IPS-NIHi11 (cell line): Measurements from ENCODE around the gene FAM13A.

Experiments
- DNase-seq: peaks from one replicate; pipeline ENCODE4 v3.0.0; 2012; ENCODE audit warnings: mixed read lengths, low spot score

The FAM13A gene

GRCh38 chr4:88810325-88810724 lies 246.7 kb downstream of the FAM13A start:
- DNase-seq: no peak

GRCh38 chr4:88809576-88810219 lies 247.3 kb downstream of the FAM13A start:
- no peak for DNase-seq

- DNase-seq: no peak
Observed at GRCh38 chr4:88809101-88809500, 247.9 kb downstream of the FAM13A start.

- DNase-seq: no peak
Observed at GRCh38 chr4:88807499-88807898, 249.5 kb downstream of the FAM13A start.

GRCh38 chr4:88804234-88804633 lies 252.8 kb downstream of the FAM13A start:
- DNase-seq: no peak

- DNase-seq: no peak
Observed at GRCh38 chr4:88803600-88804096, 253.3 kb downstream of the FAM13A start.

GRCh38 chr4:88802585-88803286 lies 254.2 kb downstream of the FAM13A start:
- no peak for DNase-seq

GRCh38 chr4:88802138-88802537 lies 254.8 kb downstream of the FAM13A start:
- no peak for DNase-seq

GRCh38 chr4:88799900-88800299 lies 257.1 kb downstream of the FAM13A start:
- no peak for DNase-seq

- DNase-seq: no peak
Observed at GRCh38 chr4:88797725-88798124, 259.3 kb downstream of the FAM13A start.

GRCh38 chr4:88796545-88796944 lies 260.4 kb downstream of the FAM13A start:
- DNase-seq: no peak

- no peak for DNase-seq
Observed at GRCh38 chr4:88794952-88795351, 262.0 kb downstream of the FAM13A start.

GRCh38 chr4:88794087-88794690 lies 262.8 kb downstream of the FAM13A start:
- no peak for DNase-seq

GRCh38 chr4:88793475-88793874 lies 263.5 kb downstream of the FAM13A start:
- DNase-seq: no peak

- DNase-seq: no peak
Observed at GRCh38 chr4:88792821-88793220, 264.2 kb downstream of the FAM13A start.

GRCh38 chr4:88792268-88792781 lies 264.7 kb downstream of the FAM13A start:
- no peak for DNase-seq

- no peak for DNase-seq
Observed at GRCh38 chr4:88791274-88791673, 265.7 kb downstream of the FAM13A start.

GRCh38 chr4:88788895-88789294 lies 268.1 kb downstream of the FAM13A start:
- DNase-seq: no peak

- DNase-seq: no peak
Observed at GRCh38 chr4:88788424-88788823, 268.6 kb downstream of the FAM13A start.

GRCh38 chr4:88786011-88786410 lies 271.0 kb downstream of the FAM13A start:
- DNase-seq: no peak

GRCh38 chr4:88780389-88780788 lies 276.6 kb downstream of the FAM13A start:
- DNase-seq: no peak

- no peak for DNase-seq
Observed at GRCh38 chr4:88779431-88779830, 277.6 kb downstream of the FAM13A start.

GRCh38 chr4:88775529-88775928 lies 281.5 kb downstream of the FAM13A start:
- DNase-seq: no peak
